ENCODE measurements around the gene DNAJB7. TPM values are rescaled to one million over a fixed set of nuclear protein-coding genes. Genes with fewer than 3 reads are reported as not detected.
A peak's percentile ranks its signal among the peaks of the same experiment; 100 is the strongest.

Gene DNAJB7
- not detected in 2 replicates for total RNA-seq

DNA sequence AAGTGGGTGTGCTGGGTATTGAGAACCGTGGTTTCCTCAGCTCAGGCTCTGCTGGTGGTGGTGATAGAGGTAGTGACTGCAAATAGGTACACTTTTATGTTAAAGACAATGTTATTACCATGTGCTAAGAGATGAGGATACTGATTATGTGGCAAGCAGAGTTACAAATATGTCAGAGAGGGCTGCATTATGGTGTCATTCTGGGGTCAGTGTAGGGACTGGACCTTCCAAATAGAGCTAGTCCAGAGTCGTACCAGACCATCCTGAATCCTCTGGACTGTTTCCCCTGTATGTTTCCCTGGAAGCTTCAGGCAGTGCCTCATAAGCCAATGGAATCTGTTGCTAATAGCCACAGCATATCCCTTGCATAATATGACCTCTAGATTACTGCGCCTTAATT, at the start of gene DNAJB7:
DNAJB7 (minus strand) TSS at position 101 of the 400 bp plus-strand sequence. CDS start 119 bp downstream, outside the sequence.

DNA sequence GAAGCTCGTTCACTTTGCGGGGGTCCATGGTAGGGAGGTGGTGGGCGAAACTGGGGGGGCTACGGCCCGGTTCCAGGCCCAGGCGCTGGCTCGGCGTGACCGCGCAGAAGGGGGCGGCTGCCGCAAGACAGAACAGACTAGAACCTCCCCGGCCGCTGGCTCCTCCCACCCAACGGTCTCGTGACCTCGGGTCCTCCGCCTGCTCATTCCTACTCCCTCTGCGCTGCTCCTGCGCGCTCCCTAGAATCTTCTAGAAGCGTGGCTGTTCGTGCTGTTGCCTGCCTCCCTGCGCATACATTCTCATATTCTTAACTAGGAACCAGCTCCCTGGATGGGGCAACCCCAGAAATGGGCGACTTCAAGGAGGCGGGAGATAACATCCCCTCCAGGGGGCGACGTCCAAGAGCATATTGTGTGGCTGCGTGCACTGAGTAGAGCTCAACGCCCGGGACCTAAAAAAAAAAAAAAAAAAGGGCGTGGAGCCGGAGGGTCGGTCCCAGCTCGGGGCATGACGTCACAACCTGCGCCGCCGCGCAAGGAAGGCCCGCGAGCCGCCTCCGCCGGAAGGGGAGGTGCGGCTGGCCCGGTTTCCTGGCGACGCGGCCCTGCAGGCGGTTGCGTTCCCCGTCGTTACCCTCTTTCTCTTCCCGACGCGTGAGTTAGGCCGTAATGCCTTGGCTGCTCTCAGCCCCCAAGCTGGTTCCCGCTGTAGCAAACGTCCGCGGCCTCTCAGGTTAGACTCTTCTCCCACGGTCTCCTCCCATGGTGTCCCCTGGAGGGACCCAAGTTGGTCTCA, 5.2 kb downstream of the DNAJB7 start, which contains the start of the genes ST13 and XPNPEP3:
ST13 (minus strand) TSS at position 127 of the 796 bp plus-strand sequence; CDS start at position 28, 99 bp downstream.
XPNPEP3 (plus strand) TSS at position 636 of the 796 bp plus-strand sequence; CDS start at position 670, 34 bp downstream.

DNA sequence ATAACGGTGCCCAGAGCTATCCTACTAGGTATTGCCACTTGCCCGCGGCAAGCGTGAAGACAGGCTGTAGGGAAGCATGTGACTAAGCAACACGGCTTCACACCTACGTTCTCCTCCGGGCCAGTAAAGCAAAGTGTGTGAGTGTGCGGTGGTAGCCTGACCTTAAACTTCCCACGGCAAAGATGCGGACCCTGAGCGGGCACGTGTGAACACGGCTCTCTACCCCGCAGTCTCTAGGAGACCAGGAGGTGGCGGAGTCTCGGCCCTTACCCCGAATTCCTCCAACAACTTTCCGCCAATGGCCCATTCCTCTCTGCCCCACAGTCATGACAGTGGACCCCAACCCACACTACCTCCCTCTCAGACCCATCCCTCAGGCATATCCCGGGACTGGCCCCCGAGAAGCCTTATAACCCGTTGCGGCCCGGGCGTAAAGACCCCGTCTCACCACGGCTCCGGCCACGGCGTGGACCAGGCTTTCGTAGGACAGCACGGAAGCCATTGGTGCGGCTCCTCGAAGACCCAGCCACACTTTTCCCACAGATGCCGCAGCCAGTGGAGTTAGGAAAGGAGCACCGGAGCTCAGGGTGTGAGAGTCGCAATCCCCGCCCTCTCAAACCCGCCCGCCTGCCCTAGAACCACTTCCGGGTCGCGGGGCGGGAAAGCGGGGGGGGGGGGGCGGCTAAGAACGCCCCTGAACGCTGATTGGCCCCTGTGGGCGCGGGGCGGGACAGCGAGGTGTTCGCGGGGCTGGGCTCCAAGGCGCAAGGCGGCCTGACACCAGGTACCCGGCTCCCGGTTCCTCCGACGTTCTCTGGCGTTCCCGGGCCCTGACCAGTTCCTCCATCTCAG, 42.9 kb downstream of the DNAJB7 start, which contains the start of gene SLC25A17:
SLC25A17 (minus strand) TSS at position 600 of the 852 bp plus-strand sequence; CDS start at position 502, 98 bp downstream.

Small RNA genes within 50 kb of the gene (small RNA-seq; reads per million reads assigned to genes)
- 0.89 reads per million, percentile 52 among the genes with 10 or more reads in this experiment for gene MIR4766

Other genes starting within 250 kb of the DNAJB7 start
- 55.0 and 139 TPM in 2 replicates for gene MRTFA, start 225.4 kb downstream of the DNAJB7 start, total RNA-seq
- gene MCHR1, start 182.6 kb downstream of the DNAJB7 start, total RNA-seq: 0.33 and 0.39 TPM in 2 replicates
- 13.0 and 18.9 TPM in 2 replicates for gene SLC25A17, start 42.8 kb downstream of the DNAJB7 start, total RNA-seq
- 160 and 234 TPM in 2 replicates for gene ST13, start 5.5 kb downstream of the DNAJB7 start, total RNA-seq
- 11.4 and 13.0 TPM in 2 replicates for gene XPNPEP3, start 5.0 kb downstream of the DNAJB7 start, total RNA-seq
- gene RBX1, start 89.3 kb upstream of the DNAJB7 start, total RNA-seq: 50.9 and 57.3 TPM in 2 replicates
- 51.1 and 106 TPM in 2 replicates for gene EP300, start 230.5 kb upstream of the DNAJB7 start, total RNA-seq